ENCODE results near the gene TWIST2.

DNA sequence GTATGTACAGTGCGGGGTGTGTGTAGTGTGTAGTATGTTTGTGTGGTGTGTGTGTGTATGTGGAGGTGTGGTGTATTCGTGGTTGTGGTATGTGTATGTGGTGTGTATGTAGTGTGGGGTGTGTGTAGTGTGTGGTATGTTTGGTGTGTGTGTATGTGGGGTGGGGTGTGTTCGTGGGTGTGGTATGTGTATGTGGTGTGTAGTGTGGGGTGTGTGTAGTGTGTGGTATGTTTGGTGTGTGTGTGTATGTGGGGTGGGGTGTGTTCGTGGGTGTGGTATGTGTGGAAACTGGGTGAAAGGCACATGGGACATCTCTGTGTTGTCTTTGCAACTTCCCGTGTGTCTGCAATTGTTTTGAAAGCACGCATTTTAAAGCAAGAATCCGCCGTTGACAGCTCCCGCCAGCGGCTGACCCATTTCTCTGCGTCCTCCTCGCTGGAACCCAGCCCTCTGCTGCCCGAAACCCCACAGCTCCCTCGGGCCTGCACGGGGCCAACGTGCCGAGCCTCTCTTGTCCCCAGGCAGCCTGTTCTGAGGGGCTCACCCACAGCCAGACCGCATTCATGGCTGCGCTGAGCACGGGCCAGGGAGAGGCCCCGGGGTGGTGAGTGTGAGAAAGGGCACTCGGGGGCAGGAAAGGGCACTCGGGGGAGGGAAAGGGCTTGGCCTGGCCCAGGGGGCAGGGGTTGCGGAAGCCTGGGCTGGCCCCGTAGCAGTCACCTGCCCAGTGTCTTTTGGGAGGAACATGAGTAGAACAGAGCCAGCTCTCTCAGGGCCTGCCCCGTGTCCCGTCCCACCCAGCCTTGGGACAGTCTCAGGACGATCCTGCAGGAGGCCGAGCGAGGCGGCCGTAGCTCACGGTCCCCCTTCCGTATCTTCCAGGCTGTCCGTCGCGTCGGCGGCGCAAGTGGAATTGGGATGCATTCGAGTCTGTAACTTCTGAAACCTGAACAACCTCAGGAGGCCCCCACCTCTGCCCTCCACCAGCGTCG, 61.4 kb downstream of the TWIST2 start:
- TF ChIP-seq POLR2AphosphoS5 (IDR thresholded peaks at IDR 0.05; ENCODE audit: low read depth, low read length): no peak
- TF ChIP-seq, protein P1, sequence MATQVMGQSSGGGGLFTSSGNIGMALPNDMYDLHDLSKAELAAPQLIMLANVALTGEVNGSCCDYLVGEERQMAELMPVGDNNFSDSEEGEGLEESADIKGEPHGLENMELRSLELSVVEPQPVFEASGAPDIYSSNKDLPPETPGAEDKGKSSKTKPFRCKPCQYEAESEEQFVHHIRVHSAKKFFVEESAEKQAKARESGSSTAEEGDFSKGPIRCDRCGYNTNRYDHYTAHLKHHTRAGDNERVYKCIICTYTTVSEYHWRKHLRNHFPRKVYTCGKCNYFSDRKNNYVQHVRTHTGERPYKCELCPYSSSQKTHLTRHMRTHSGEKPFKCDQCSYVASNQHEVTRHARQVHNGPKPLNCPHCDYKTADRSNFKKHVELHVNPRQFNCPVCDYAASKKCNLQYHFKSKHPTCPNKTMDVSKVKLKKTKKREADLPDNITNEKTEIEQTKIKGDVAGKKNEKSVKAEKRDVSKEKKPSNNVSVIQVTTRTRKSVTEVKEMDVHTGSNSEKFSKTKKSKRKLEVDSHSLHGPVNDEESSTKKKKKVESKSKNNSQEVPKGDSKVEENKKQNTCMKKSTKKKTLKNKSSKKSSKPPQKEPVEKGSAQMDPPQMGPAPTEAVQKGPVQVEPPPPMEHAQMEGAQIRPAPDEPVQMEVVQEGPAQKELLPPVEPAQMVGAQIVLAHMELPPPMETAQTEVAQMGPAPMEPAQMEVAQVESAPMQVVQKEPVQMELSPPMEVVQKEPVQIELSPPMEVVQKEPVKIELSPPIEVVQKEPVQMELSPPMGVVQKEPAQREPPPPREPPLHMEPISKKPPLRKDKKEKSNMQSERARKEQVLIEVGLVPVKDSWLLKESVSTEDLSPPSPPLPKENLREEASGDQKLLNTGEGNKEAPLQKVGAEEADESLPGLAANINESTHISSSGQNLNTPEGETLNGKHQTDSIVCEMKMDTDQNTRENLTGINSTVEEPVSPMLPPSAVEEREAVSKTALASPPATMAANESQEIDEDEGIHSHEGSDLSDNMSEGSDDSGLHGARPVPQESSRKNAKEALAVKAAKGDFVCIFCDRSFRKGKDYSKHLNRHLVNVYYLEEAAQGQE (IDR thresholded peaks at IDR 0.05; ENCODE audit: insufficient read depth in 1 of 2, low read depth in 2 of 2, low read length in 2 of 2): no peak
- TF ChIP-seq TAF1 (IDR thresholded peaks at IDR 0.05; ENCODE audit: borderline replicate concordance, insufficient read depth, low read length): no peak
- TF ChIP-seq SIN3A (IDR thresholded peaks at IDR 0.05; ENCODE audit: borderline replicate concordance, insufficient read depth, low read length): no peak
